ENCODE results near the gene DDX41. TPM values are rescaled to one million over a fixed set of nuclear protein-coding genes. Genes with fewer than 3 reads are reported as not detected.
"Not testable (repeated sequence)": the region's sequence is repeated elsewhere in the genome, so short reads cannot be mapped to it uniquely, and the experiment has no call there.

The DDX41 gene
- 65.4 TPM for polyA plus RNA-seq (2013, experiment 1 of 2)
- polyA plus RNA-seq (2013, experiment 2 of 2): 52.5 TPM

- Histone ChIP-seq H3K4me3 (ENCODE audit: extremely low read depth, insufficient read depth, low read length, poor library complexity, severe bottlenecking) (peak within 1 kb of the TSS; percentile 83), H3K27ac (ENCODE audit: low read depth, low read length, severe bottlenecking) (peak within 1 kb of the TSS; percentile 79), H3K36me3 (ENCODE audit: control insufficient read depth, insufficient read depth, low read length) (peaks cover 71% of the 10 kb centered on the region), H3K4me1 (ENCODE audit: control insufficient read depth, insufficient read depth, low read length, poor library complexity, severe bottlenecking) (peaks cover 5% of the 10 kb centered on the region), H3K9me3 (ENCODE audit: control insufficient read depth, low read length) (no peaks in the 10 kb centered on the region)
- WGBS, 2 experiments (ENCODE audit: insufficient coverage in 2 of 2): 1% methylated on average over 90 to 96 of the region's 96 CpGs
These were observed at the start of gene DDX41 for GRCh38 chr5:177516601-177517568. Gene DDX41, minus strand, starts transcription at chr5:177516961. Its CDS starts 16 bp downstream, at chr5:177516945.

- Histone ChIP-seq H3K9me3 (ENCODE audit: control insufficient read depth, low read length) (peaks cover 3% of the 10 kb centered on the region), H3K4me3 (ENCODE audit: extremely low read depth, insufficient read depth, low read length, poor library complexity, severe bottlenecking) (no peak overlapping the region), H3K36me3 (ENCODE audit: control insufficient read depth, insufficient read depth, low read length) (no peaks in the 10 kb centered on the region), H3K4me1 (ENCODE audit: control insufficient read depth, insufficient read depth, low read length, poor library complexity, severe bottlenecking) (peaks cover 3% of the 10 kb centered on the region), H3K27ac (ENCODE audit: low read depth, low read length, severe bottlenecking) (no peak overlapping the region)
- WGBS, 2 experiments (ENCODE audit: insufficient coverage in 2 of 2): 97 to 98% methylated on average over 4 to 5 of the region's 8 CpGs
These were observed 48.3 kb upstream of the DDX41 start for GRCh38 chr5:177565046-177565445.

- not testable (repeated sequence) for H3K4me3 ChIP-seq (ENCODE audit: extremely low read depth, insufficient read depth, low read length, poor library complexity, severe bottlenecking); H3K9me3 ChIP-seq (ENCODE audit: control insufficient read depth, low read length); H3K27ac ChIP-seq (ENCODE audit: low read depth, low read length, severe bottlenecking); H3K36me3 ChIP-seq (ENCODE audit: control insufficient read depth, insufficient read depth, low read length); H3K4me1 ChIP-seq (ENCODE audit: control insufficient read depth, insufficient read depth, low read length, poor library complexity, severe bottlenecking)
- WGBS, 2 experiments (ENCODE audit: insufficient coverage in 2 of 2): 77 to 78% methylated on average over 4 to 5 of the region's 8 CpGs
These were observed 42.7 kb upstream of the DDX41 start for GRCh38 chr5:177559446-177559941.

GRCh38 chr5:177557796-177558195 is 41.0 kb upstream of the DDX41 start:
- Histone ChIP-seq H3K27ac (ENCODE audit: low read depth, low read length, severe bottlenecking) (peak overlapping the region; percentile 16), H3K4me3 (ENCODE audit: extremely low read depth, insufficient read depth, low read length, poor library complexity, severe bottlenecking) (no peak overlapping the region), H3K9me3 (ENCODE audit: control insufficient read depth, low read length) (peaks cover 3% of the 10 kb centered on the region), H3K4me1 (ENCODE audit: control insufficient read depth, insufficient read depth, low read length, poor library complexity, severe bottlenecking) (peaks cover 6% of the 10 kb centered on the region), H3K36me3 (ENCODE audit: control insufficient read depth, insufficient read depth, low read length) (peaks cover 1% of the 10 kb centered on the region)
- WGBS, 2 experiments (ENCODE audit: insufficient coverage in 2 of 2): 85 to 90% methylated on average over 2 to 4 of the region's 5 CpGs

- 78 to 84% methylated on average over 2 to 4 of the region's 4 CpGs for WGBS, 2 experiments (ENCODE audit: insufficient coverage in 2 of 2)
- Histone ChIP-seq H3K36me3 (ENCODE audit: control insufficient read depth, insufficient read depth, low read length) (peaks cover 8% of the 10 kb centered on the region), H3K4me1 (ENCODE audit: control insufficient read depth, insufficient read depth, low read length, poor library complexity, severe bottlenecking) (peaks cover 8% of the 10 kb centered on the region), H3K9me3 (ENCODE audit: control insufficient read depth, low read length) (peaks cover 3% of the 10 kb centered on the region), H3K4me3 (ENCODE audit: extremely low read depth, insufficient read depth, low read length, poor library complexity, severe bottlenecking) (no peak overlapping the region), H3K27ac (ENCODE audit: low read depth, low read length, severe bottlenecking) (peak overlapping the region; percentile 16)
These were observed 40.4 kb upstream of the DDX41 start for GRCh38 chr5:177557041-177557647.

- H3K4me3 ChIP-seq (ENCODE audit: extremely low read depth, insufficient read depth, low read length, poor library complexity, severe bottlenecking): no peak overlapping the region
- H3K4me1 ChIP-seq (ENCODE audit: control insufficient read depth, insufficient read depth, low read length, poor library complexity, severe bottlenecking): peaks cover 8% of the 10 kb centered on the region
- no peak overlapping the region for H3K27ac ChIP-seq (ENCODE audit: low read depth, low read length, severe bottlenecking)
- peaks cover 23% of the 10 kb centered on the region for H3K36me3 ChIP-seq (ENCODE audit: control insufficient read depth, insufficient read depth, low read length)
- no peaks in the 10 kb centered on the region for H3K9me3 ChIP-seq (ENCODE audit: control insufficient read depth, low read length)
- 94% methylated on average over 3 to 4 of the region's 5 CpGs for WGBS, 2 experiments (ENCODE audit: insufficient coverage in 2 of 2)
These were observed 38.9 kb upstream of the DDX41 start for GRCh38 chr5:177555665-177556064.

- WGBS, 2 experiments (ENCODE audit: insufficient coverage in 2 of 2): 100% methylated on average over 2 of the region's 2 CpGs
- Histone ChIP-seq H3K27ac (ENCODE audit: low read depth, low read length, severe bottlenecking) (no peak overlapping the region), H3K9me3 (ENCODE audit: control insufficient read depth, low read length) (no peaks in the 10 kb centered on the region), H3K4me1 (ENCODE audit: control insufficient read depth, insufficient read depth, low read length, poor library complexity, severe bottlenecking) (peaks cover 8% of the 10 kb centered on the region), H3K4me3 (ENCODE audit: extremely low read depth, insufficient read depth, low read length, poor library complexity, severe bottlenecking) (no peak overlapping the region), H3K36me3 (ENCODE audit: control insufficient read depth, insufficient read depth, low read length) (peaks cover 26% of the 10 kb centered on the region)
These were observed 38.5 kb upstream of the DDX41 start for GRCh38 chr5:177555228-177555627.

GRCh38 chr5:177554474-177555111 is 37.8 kb upstream of the DDX41 start, which contains the start of gene FAM193B:
Gene FAM193B, minus strand, starts transcription at chr5:177554563. Its CDS starts 105 bp downstream, at chr5:177554458.
- WGBS, 2 experiments (ENCODE audit: insufficient coverage in 2 of 2): 34 to 66% methylated on average over 10 to 17 of the region's 49 CpGs
- H3K9me3 ChIP-seq (ENCODE audit: control insufficient read depth, low read length): no peaks in the 10 kb centered on the region
- peak within 1 kb of the TSS; percentile 97 for H3K4me3 ChIP-seq (ENCODE audit: extremely low read depth, insufficient read depth, low read length, poor library complexity, severe bottlenecking)
- H3K27ac ChIP-seq (ENCODE audit: low read depth, low read length, severe bottlenecking): peak within 1 kb of the TSS; percentile 16
- peaks cover 27% of the 10 kb centered on the region for H3K36me3 ChIP-seq (ENCODE audit: control insufficient read depth, insufficient read depth, low read length)
- peaks cover 8% of the 10 kb centered on the region for H3K4me1 ChIP-seq (ENCODE audit: control insufficient read depth, insufficient read depth, low read length, poor library complexity, severe bottlenecking)

GRCh38 chr5:177553671-177554429 is 37.1 kb upstream of the DDX41 start:
- 0 to 1% methylated on average over 37 to 72 of the region's 72 CpGs for WGBS, 2 experiments (ENCODE audit: insufficient coverage in 2 of 2)
- peak overlapping the region; percentile 16 for H3K27ac ChIP-seq (ENCODE audit: low read depth, low read length, severe bottlenecking)

More at GRCh38 chr5:177553671-177554429, 37.1 kb upstream of the DDX41 start:
- Histone ChIP-seq H3K36me3 (ENCODE audit: control insufficient read depth, insufficient read depth, low read length) (peaks cover 31% of the 10 kb centered on the region), H3K9me3 (ENCODE audit: control insufficient read depth, low read length) (no peaks in the 10 kb centered on the region), H3K4me3 (ENCODE audit: extremely low read depth, insufficient read depth, low read length, poor library complexity, severe bottlenecking) (peak overlapping the region; percentile 97), H3K4me1 (ENCODE audit: control insufficient read depth, insufficient read depth, low read length, poor library complexity, severe bottlenecking) (peaks cover 8% of the 10 kb centered on the region)

Measured in mesodermal cell (in vitro differentiated cells).